ENCODE data around the gene PARD3. TPM values are rescaled to one million over a fixed set of nuclear protein-coding genes. Genes with fewer than 3 reads are reported as not detected.
A peak's percentile ranks its signal among the peaks of the same experiment; 100 is the strongest.
"Not testable (repeated sequence)": the region's sequence is repeated elsewhere in the genome, so short reads cannot be mapped to it uniquely, and the experiment has no call there.

Gene PARD3
- total RNA-seq, 1 donor from 2014 or later: 26.0 TPM

GRCh38 chr10:34711500-34711899 lies 103.6 kb downstream of the PARD3 start:
- no peak overlapping the region for H3K27ac Mint-ChIP-seq (ENCODE audit: unreplicated experiment)
- no peaks in the 10 kb centered on the region for H3K27me3 Mint-ChIP-seq (ENCODE audit: low read depth)
- no peak for DNase-seq (ENCODE audit: low spot score)
- H3K9me3 Mint-ChIP-seq (ENCODE audit: low read depth): no peaks in the 10 kb centered on the region
- no peak overlapping the region for H3K4me3 Mint-ChIP-seq (ENCODE audit: unreplicated experiment)
- no peaks in the 10 kb centered on the region for H3K36me3 Mint-ChIP-seq (ENCODE audit: low read depth)
- peaks cover 34% of the 10 kb centered on the region for H3K4me1 Mint-ChIP-seq (ENCODE audit: low read depth)
- TF ChIP-seq, protein P1, sequence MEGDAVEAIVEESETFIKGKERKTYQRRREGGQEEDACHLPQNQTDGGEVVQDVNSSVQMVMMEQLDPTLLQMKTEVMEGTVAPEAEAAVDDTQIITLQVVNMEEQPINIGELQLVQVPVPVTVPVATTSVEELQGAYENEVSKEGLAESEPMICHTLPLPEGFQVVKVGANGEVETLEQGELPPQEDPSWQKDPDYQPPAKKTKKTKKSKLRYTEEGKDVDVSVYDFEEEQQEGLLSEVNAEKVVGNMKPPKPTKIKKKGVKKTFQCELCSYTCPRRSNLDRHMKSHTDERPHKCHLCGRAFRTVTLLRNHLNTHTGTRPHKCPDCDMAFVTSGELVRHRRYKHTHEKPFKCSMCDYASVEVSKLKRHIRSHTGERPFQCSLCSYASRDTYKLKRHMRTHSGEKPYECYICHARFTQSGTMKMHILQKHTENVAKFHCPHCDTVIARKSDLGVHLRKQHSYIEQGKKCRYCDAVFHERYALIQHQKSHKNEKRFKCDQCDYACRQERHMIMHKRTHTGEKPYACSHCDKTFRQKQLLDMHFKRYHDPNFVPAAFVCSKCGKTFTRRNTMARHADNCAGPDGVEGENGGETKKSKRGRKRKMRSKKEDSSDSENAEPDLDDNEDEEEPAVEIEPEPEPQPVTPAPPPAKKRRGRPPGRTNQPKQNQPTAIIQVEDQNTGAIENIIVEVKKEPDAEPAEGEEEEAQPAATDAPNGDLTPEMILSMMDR (IDR thresholded peaks at IDR 0.05): no peak

DNA sequence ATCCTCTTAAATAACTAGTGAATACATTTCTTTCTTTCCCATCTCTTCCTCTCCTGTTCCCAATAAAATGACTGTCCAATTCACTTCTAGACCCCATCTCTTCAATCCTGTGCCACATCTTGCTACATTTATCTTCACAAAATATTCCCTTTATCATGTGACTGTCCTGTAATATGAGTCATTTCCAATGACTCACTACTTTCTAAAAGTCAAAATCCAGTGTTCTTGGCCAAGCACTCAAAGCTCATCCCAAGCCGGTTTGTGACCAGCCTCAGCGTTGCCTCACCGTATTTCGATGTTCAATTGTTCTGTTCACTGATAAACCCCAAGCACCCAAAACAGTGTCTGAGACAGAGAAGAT lies 104.7 kb downstream of the PARD3 start:
- H3K36me3 Mint-ChIP-seq (ENCODE audit: low read depth): no peaks in the 10 kb centered on the region
- no peak for DNase-seq (ENCODE audit: low spot score)
- TF ChIP-seq, protein P1 (IDR thresholded peaks at IDR 0.05): no peak
- no peaks in the 10 kb centered on the region for H3K27me3 Mint-ChIP-seq (ENCODE audit: low read depth)
- H3K9me3 Mint-ChIP-seq (ENCODE audit: low read depth): no peaks in the 10 kb centered on the region
- peaks cover 41% of the 10 kb centered on the region for H3K4me1 Mint-ChIP-seq (ENCODE audit: low read depth)
- H3K4me3 Mint-ChIP-seq (ENCODE audit: unreplicated experiment): no peak overlapping the region
- H3K27ac Mint-ChIP-seq (ENCODE audit: unreplicated experiment): peak overlapping the region; percentile 72

DNA sequence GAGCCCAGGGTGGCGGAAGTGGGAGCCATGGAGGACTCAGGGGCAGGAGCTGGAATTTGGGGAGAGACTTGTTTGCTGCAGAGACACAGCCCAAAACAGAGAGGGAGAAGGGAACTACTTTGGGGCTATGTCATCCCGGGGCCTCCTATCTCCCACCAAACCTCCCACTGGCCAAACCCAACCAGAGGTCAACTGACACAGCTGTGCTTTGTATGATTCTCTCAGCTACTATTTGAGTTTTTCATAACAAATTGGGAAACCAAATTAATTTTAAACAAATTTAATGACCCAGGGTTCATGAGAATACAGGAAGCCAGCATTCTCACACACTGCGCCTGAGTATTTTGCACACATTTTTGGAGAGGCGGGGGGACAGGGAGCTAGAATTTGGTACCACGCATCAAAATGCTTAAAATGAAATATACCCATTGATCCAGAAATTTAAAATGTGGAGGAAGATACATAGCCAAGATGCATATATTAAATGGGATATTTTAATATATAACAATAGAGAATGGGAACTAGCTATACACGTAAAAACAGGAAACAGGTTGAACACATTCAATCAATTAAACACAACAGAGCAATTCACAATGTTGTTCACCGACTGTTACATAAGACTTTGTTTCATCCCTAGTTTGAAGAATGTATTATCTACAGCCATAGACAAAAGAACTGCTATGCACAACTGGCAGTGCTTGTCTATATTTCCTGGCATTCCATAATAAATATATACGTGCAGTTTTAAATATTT lies 105.3 kb downstream of the PARD3 start:
- H3K27ac Mint-ChIP-seq (ENCODE audit: unreplicated experiment): peak overlapping the region; percentile 55
- no peaks in the 10 kb centered on the region for H3K27me3 Mint-ChIP-seq (ENCODE audit: low read depth)
- DNase-seq (ENCODE audit: low spot score): no peak
- H3K36me3 Mint-ChIP-seq (ENCODE audit: low read depth): no peaks in the 10 kb centered on the region
- TF ChIP-seq, protein P1 (IDR thresholded peaks at IDR 0.05): no peak
- no peak overlapping the region for H3K4me3 Mint-ChIP-seq (ENCODE audit: unreplicated experiment)
- peaks cover 43% of the 10 kb centered on the region for H3K4me1 Mint-ChIP-seq (ENCODE audit: low read depth)
- no peaks in the 10 kb centered on the region for H3K9me3 Mint-ChIP-seq (ENCODE audit: low read depth)

DNA sequence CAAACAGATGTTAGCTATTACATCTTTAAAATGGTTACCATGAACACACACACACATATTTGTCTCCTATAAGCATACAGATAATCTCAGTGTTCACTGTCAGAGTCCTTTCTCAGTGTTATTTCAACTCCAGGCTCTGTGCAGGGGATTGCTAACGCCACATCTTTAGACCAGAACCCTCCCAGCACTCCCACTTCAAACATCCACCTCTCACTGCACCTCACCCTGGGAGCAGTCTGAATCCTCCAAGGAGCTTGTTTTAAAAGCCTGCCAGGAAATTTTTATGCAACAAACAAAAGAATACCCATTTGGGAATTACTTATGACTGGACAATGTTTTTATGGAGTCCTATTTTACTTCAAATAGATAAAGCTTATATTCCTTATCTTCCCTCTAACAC lies 107.4 kb downstream of the PARD3 start:
- no peak for DNase-seq (ENCODE audit: low spot score)

DNA sequence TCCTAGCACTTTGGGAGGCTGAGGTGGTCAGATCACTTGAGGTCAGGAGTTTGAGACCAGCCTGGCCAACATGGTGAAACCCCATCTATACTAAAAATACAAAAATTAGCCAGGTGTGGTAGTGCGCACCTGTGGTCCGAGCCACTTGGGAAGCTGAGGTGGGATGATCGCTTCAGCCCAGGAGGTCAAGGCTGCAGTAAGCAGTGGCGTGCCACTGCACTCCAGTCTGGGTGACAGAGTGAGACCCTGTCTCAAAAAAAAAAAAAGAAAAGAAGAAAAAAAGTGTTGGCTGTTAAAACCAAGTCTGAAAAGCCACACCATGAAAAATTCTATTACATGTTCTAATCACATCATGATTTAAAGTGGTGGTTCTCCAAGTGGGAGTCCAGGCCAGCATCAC lies 108.1 kb downstream of the PARD3 start:
- H3K27ac Mint-ChIP-seq (ENCODE audit: unreplicated experiment); H3K27me3 Mint-ChIP-seq (ENCODE audit: low read depth); H3K36me3 Mint-ChIP-seq (ENCODE audit: low read depth); H3K9me3 Mint-ChIP-seq (ENCODE audit: low read depth); H3K4me3 Mint-ChIP-seq (ENCODE audit: unreplicated experiment); DNase-seq (ENCODE audit: low spot score): not testable (repeated sequence)
- peaks cover 63% of the 10 kb centered on the region for H3K4me1 Mint-ChIP-seq (ENCODE audit: low read depth)

More for the DNA sequence above, 107.4 kb downstream of the PARD3 start:
- no peaks in the 10 kb centered on the region for H3K9me3 Mint-ChIP-seq (ENCODE audit: low read depth)
- peaks cover 59% of the 10 kb centered on the region for H3K4me1 Mint-ChIP-seq (ENCODE audit: low read depth)
- no peaks in the 10 kb centered on the region for H3K27me3 Mint-ChIP-seq (ENCODE audit: low read depth)
- no peak overlapping the region for H3K4me3 Mint-ChIP-seq (ENCODE audit: unreplicated experiment)
- H3K27ac Mint-ChIP-seq (ENCODE audit: unreplicated experiment): peak overlapping the region; percentile 37
- TF ChIP-seq, protein P1 (IDR thresholded peaks at IDR 0.05): no peak
- H3K36me3 Mint-ChIP-seq (ENCODE audit: low read depth): no peaks in the 10 kb centered on the region

DNA sequence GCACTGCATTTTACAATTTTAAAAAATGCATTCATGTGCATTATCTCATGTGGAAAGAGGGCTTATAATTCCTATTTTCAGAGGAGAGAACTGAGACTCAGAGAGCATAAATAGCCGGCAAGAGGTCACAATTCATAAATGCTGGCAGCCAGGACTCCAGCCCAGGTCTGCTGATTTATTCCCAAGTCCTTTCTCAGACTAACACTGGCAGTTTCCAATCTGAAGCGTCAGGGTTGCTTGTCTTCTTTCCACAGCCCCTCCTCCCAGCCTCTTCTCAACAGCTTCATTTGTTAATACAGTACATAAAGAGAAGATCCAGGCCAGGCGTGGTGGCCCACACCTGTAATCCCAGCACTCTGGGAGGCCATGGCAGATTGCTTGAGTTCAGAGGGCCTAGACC lies 108.9 kb downstream of the PARD3 start:
- no peak overlapping the region for H3K27ac Mint-ChIP-seq (ENCODE audit: unreplicated experiment)
- TF ChIP-seq, protein P1 (IDR thresholded peaks at IDR 0.05): no peak

More for the DNA sequence above, 108.9 kb downstream of the PARD3 start:
- Mint-ChIP-seq H3K4me3 (ENCODE audit: unreplicated experiment) (no peak overlapping the region), H3K36me3 (ENCODE audit: low read depth) (no peaks in the 10 kb centered on the region), H3K27me3 (ENCODE audit: low read depth) (no peaks in the 10 kb centered on the region), H3K9me3 (ENCODE audit: low read depth) (no peaks in the 10 kb centered on the region), H3K4me1 (ENCODE audit: low read depth) (peaks cover 66% of the 10 kb centered on the region)
- DNase-seq (ENCODE audit: low spot score): no peak

Measured in chondrocyte (in vitro differentiated cells).